WI38 (cell line): ENCODE results near the gene WDR76.
A peak's percentile ranks its signal among the peaks of the same experiment; 100 is the strongest.
"Not testable (repeated sequence)": the region's sequence is repeated elsewhere in the genome, so short reads cannot be mapped to it uniquely, and the experiment has no call there.

Source experiments
- H3K4me3 ChIP-seq: 2 replicates; pipeline ENCODE4 v1.5.1; 2011; ENCODE audit warnings: low read depth, mild to moderate bottlenecking, control low read depth, low read length
- TF ChIP-seq, protein P1 (sequence below): IDR thresholded peaks from 2 replicates; pipeline ENCODE4 v1.5.1; 2012; ENCODE audit warnings: low read depth, mild to moderate bottlenecking, control low read depth, low read length

WDR76 gene

DNA sequence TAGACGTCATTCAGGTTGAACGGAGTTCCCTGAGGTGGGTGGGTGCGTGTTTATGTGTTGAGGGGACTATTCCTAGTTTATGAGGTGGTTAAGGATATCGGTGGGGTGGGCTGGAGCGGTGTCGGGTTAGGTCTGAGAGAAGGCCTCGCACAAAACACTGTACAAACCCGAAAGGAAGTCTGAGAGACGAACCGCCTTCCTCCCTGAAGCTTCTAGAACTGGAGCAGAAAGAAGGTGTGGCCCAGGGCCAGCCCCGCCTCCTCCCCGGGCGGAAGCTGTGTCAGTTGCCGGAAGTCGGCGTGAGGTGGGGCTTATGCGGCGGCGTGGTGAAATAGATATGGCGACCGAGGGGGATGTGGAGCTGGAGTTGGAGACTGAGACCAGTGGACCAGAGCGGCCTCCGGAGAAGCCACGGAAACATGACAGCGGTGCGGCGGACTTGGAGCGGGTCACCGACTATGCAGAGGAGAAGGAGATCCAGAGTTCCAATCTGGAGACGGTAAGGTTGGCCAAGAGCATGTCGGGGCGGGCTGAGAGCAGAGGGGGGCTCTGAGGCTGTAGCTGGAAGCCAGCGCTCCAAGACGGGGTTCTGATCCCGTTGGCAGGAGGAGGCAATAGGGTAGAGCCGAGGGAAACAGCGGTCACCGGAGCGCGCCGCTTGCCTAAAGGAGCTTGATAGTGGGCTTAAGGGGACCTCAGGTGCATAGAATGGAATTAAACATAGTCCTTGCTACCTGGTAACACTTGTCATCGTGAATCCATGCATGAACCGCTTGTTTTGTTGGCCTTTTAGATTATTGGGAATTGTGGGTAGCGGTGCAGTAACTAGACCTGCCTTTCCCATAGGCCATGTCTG lies 26.3 kb upstream of the WDR76 start, which contains the start of gene HYPK:
HYPK (plus strand) TSS at position 314 of the 856 bp plus-strand sequence; CDS start at position 338, 24 bp downstream.
- TF ChIP-seq, protein P1, sequence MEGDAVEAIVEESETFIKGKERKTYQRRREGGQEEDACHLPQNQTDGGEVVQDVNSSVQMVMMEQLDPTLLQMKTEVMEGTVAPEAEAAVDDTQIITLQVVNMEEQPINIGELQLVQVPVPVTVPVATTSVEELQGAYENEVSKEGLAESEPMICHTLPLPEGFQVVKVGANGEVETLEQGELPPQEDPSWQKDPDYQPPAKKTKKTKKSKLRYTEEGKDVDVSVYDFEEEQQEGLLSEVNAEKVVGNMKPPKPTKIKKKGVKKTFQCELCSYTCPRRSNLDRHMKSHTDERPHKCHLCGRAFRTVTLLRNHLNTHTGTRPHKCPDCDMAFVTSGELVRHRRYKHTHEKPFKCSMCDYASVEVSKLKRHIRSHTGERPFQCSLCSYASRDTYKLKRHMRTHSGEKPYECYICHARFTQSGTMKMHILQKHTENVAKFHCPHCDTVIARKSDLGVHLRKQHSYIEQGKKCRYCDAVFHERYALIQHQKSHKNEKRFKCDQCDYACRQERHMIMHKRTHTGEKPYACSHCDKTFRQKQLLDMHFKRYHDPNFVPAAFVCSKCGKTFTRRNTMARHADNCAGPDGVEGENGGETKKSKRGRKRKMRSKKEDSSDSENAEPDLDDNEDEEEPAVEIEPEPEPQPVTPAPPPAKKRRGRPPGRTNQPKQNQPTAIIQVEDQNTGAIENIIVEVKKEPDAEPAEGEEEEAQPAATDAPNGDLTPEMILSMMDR = no peak
- H3K4me3 ChIP-seq = peak within 1 kb of the TSS; percentile 92

GRCh38 chr15:43802676-43803075 lies 24.1 kb upstream of the WDR76 start:
- H3K4me3 ChIP-seq = not testable (repeated sequence)

DNA sequence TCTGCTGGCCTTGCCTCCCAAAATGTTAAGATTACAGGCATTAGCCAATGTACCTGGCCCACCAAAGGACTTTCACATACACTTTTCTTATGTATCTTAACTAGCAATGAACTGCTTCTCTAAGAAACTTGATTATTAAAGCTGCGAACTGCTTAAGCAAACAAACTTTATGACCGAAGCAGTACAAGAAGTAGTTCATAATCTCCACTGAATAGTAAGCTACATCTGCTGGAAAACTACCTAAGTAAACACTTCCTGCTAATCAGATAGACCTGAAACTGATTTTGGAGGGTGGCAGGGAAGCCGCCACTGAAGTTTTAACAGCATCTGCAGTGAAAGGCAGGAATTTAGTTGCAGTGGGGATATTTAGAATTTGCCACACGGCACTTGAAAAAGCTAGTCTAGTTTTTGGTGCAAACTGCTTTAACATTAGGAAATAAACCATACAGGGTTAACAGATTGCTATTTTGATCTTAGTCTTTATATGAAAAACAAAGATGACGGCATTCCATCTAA lies 18.3 kb upstream of the WDR76 start:
- no peak overlapping the region for H3K4me3 ChIP-seq
- TF ChIP-seq, protein P1 = no peak

- TF ChIP-seq, protein P1 = no peak
- no peak overlapping the region for H3K4me3 ChIP-seq
Observed at GRCh38 chr15:43808960-43809678, 17.7 kb upstream of the WDR76 start.

GRCh38 chr15:43815064-43815463 lies 11.7 kb upstream of the WDR76 start:
- not testable (repeated sequence) for H3K4me3 ChIP-seq

DNA sequence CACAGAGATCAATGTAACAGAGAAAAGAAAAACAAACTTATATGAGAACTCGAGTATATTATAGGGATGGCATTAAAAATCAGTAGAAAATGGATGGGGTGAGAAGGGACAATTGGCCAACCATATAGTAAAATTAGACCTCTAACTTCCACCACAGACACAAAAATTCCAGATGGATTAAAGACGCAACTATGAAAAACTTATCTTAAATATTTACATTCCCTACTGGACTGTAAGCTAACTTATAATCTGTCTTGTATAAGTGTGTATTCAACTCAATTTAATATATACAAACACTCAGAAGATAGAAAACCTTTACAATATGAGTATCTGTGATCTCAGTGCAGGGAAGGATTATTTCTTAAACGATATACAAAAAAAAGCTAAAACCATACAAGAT lies 5.3 kb upstream of the WDR76 start:
- TF ChIP-seq, protein P1 = no peak
- peak overlapping the region; percentile 43 for H3K4me3 ChIP-seq

DNA sequence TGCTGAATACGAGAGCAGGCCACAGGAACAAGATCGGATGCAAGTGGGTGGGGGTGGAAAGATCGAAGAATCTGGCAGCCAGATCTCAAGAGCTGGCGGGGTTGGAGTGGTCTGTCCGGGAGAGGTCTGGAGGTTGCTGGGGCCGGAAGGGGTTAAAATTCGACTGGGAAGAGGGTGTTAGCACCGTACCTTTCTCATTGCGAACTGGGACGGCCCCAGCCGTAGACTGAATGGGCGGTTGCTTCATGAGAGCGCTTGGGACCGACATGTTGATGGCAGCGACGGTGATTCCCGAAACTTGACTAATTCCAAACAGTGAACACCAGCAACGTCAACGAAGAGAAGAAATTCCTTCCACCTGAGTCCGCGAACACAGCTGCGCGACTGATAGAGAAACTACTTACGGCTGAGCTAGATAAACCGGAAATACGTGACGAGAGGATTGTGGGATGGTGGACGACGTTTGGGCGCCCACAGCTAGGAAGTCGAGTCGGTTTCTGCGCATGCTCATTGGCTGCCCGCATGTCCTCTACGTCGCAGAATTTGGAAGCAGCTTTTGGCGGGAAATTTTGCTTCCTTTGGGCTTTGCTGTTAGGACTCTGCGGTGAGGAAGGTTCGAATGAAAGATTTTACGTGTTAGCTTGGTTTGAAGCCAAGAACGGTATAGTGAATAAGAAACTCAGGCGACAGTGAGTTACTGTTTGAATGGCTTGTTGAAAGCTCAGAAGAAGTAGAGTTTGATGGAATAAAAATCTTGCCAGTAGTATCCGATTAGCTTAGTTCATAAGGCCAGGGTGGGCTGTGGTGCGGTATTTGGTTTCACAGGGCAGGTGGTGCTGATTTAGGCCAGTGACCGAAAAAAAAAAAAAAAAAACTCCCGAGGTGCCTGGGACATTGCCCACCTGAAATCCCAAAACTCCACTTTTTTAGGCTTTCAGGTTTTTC lies 2.2 kb upstream of the WDR76 start, which contains the start of gene MFAP1:
MFAP1 (minus strand) TSS at position 389 of the 945 bp plus-strand sequence; CDS start at position 268, 121 bp downstream.
- TF ChIP-seq, protein P1 = no peak
- peak within 1 kb of the TSS; percentile 81 for H3K4me3 ChIP-seq

DNA sequence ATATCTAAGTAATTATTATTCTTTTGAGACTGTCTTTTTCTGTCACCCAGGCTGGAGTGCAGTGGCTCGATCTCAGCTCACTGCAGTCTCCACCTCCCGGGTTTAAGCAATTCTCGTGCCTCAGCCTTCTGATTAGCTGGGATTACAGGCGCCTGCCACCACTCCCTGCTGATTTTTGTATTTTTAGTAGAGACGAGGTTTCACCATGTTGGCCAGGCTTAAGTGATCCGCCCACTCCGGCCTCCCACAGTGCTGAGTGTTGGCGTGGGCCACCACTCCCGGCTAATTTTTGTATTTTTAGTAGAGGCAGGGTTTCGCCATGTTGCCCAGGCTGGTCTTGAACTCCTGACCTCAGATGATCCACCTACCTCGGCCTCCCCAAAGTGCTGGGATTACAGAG lies 1.5 kb upstream of the WDR76 start:
- H3K4me3 ChIP-seq = not testable (repeated sequence)
